Measurements from ENCODE around the gene CCDC7.

GRCh38 chr10:32454148-32454547, 8.2 kb downstream of the CCDC7 start:
- no peak for TF ChIP-seq EZH2 (IDR thresholded peaks at IDR 0.05; ENCODE audit: insufficient read depth, poor library complexity, severe bottlenecking)
- no peak for TF ChIP-seq EZH2phosphoT487 (IDR thresholded peaks at IDR 0.05; ENCODE audit: insufficient read depth, low read depth)

All from GM23248 (cell line).